CD4-positive, alpha-beta T cell (primary cell): Measurements from ENCODE around the gene OR9A2. TPM values are rescaled to one million over a fixed set of nuclear protein-coding genes. Genes with fewer than 3 reads are reported as not detected.

Experiments used
- ATAC-seq: fragments of 200-7000 bp; cut with Tn5 transposase; one replicate; pipeline ENCODE4 v1.10.0; 2022; ENCODE audit warnings: mild to moderate bottlenecking; ENCODE audit not compliant: poor library complexity
- CTCF ChIA-PET: fragments of 350-600 bp; sonication (Branson Sonifier 250); formaldehyde crosslinking; loops from one replicate; lab custom pipeline; 2021; ENCODE audit warnings: antibody characterized with exemption, inconsistent platforms; lab: Charles Lee
- POLR2A ChIA-PET: fragments of 350-600 bp; sonication (Branson Sonifier 250); formaldehyde crosslinking; loops from one replicate; lab custom pipeline; 2021; ENCODE audit warnings: antibody characterized with exemption, inconsistent platforms; lab: Charles Lee
- DNase-seq, 14 experiments: peaks; one replicate each; pipeline ENCODE4 v3.0.0-alpha.2; 2013 to 2020; ENCODE audit warnings: mixed read lengths in 2 of 14
- H3K27ac ChIP-seq, 2 donors: one replicate each; pipeline versions ENCODE4 v1.5.1 to v1.7.0; 2013; ENCODE audit warnings: low read length in 2 of 2, low read depth in 1 of 2, mild to moderate bottlenecking in 1 of 2
- H3K27me3 ChIP-seq, 2 experiments: 1 replicate in 1 of 2; 2 replicates in 1 of 2; pipeline versions ENCODE4 v1.6.1 to v1.7.0; 2013; ENCODE audit warnings: low read length in 2 of 2, control low read depth in 1 of 2, mild to moderate bottlenecking in 1 of 2, moderate library complexity in 1 of 2; ENCODE audit not compliant: insufficient read depth in 2 of 2, control insufficient read depth in 1 of 2
- H3K36me3 ChIP-seq: one replicate; pipeline ENCODE4 v1.6.1; 2013; ENCODE audit warnings: low read length, control low read depth; ENCODE audit not compliant: insufficient read depth
- H3K4me1 ChIP-seq: one replicate; pipeline ENCODE4 v1.6.1; 2013; ENCODE audit warnings: low read length, control low read depth; ENCODE audit not compliant: insufficient read depth
- H3K4me3 ChIP-seq: one replicate; pipeline ENCODE4 v1.5.1; 2013; ENCODE audit warnings: mild to moderate bottlenecking, low read length, moderate library complexity
- H3K9me3 ChIP-seq, 2 experiments: 1 replicate in 1 of 2; 2 replicates in 1 of 2; pipeline versions ENCODE4 v1.6.1 to v1.7.0; 2013; ENCODE audit warnings: low read length in 2 of 2, mild to moderate bottlenecking in 2 of 2, control low read depth in 1 of 2, moderate library complexity in 1 of 2; ENCODE audit not compliant: control insufficient read depth in 1 of 2, insufficient read depth in 1 of 2
- H3K27ac Mint-ChIP-seq: one replicate; pipeline ENCODE4 v1.8.0; 2020; ENCODE audit warnings: mixed read lengths
- H3K27me3 Mint-ChIP-seq: one replicate; pipeline ENCODE4 v1.8.0; 2021; ENCODE audit warnings: mixed read lengths
- H3K36me3 Mint-ChIP-seq: one replicate; pipeline ENCODE4 v1.8.0; 2021; ENCODE audit warnings: low read depth, mixed read lengths
- H3K4me1 Mint-ChIP-seq: one replicate; pipeline ENCODE4 v1.8.0; 2021; ENCODE audit warnings: low read depth, mixed read lengths
- H3K4me3 Mint-ChIP-seq: one replicate; pipeline ENCODE4 v1.8.0; 2020; ENCODE audit warnings: mild to moderate bottlenecking, mixed read lengths
- H3K9me3 Mint-ChIP-seq: one replicate; pipeline ENCODE4 v1.8.0; 2020; ENCODE audit warnings: mixed read lengths
- intact Hi-C, 2 experiments: fragments of 100-400 bp; cut with DNase I in 1 of 2; cut with micrococcal nuclease in 1 of 2; formaldehyde crosslinking; loops; one replicate each; pipeline versions ENCODE4 v1.15.1 to v1.9.0; 2023 to 2025; cut with DNase I, micrococcal nuclease
- total RNA-seq, 174 experiments: library from RNA in 2 of 174; stranded (reverse) in 2 of 174; gene quantifications; one replicate each; pipeline ENCODE4 v1.2.3 and lab custom pipeline; 2021 to 2026
- TF ChIP-seq, protein P1 (sequence below): fragments of 200-600 bp; IDR thresholded peaks from one replicate; pipeline ENCODE4 v1.8.0; 2022; ENCODE audit warnings: antibody characterized with exemption, mild to moderate bottlenecking

Gene OR9A2
- total RNA-seq, 2 experiments from 2014 or later: not detected

DNA sequence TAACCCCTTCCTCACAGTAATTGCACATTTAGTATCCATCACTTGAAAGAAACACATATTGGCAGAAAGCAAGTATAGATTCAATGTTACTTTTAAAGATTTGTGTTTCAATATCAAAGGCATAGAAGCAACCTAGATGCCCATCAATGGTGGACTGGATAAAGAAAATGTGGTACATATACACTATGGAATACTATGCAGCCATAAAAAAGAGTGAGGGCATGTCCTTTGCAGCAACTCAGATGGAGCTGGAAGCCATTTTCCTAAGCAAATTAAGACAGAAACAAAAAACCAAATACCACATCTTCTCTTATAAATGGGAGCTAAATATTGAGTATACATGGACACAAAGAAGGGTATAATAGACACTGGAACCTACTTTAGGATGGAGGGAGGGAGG is 28.8 kb upstream of the OR9A2 start:
- no peak overlapping the region for H3K4me3 ChIP-seq
- DNase-seq (no peak), ATAC-seq (no peak)
- Mint-ChIP-seq H3K27ac (no peak overlapping the region), H3K36me3 (no peaks in the 10 kb centered on the region), H3K4me3 (no peak overlapping the region), H3K4me1 (no peaks in the 10 kb centered on the region), H3K27me3 (peaks cover 23% of the 10 kb centered on the region), H3K9me3 (no peaks in the 10 kb centered on the region)
- TF ChIP-seq, protein P1, sequence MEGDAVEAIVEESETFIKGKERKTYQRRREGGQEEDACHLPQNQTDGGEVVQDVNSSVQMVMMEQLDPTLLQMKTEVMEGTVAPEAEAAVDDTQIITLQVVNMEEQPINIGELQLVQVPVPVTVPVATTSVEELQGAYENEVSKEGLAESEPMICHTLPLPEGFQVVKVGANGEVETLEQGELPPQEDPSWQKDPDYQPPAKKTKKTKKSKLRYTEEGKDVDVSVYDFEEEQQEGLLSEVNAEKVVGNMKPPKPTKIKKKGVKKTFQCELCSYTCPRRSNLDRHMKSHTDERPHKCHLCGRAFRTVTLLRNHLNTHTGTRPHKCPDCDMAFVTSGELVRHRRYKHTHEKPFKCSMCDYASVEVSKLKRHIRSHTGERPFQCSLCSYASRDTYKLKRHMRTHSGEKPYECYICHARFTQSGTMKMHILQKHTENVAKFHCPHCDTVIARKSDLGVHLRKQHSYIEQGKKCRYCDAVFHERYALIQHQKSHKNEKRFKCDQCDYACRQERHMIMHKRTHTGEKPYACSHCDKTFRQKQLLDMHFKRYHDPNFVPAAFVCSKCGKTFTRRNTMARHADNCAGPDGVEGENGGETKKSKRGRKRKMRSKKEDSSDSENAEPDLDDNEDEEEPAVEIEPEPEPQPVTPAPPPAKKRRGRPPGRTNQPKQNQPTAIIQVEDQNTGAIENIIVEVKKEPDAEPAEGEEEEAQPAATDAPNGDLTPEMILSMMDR: no peak
- ChIA-PET CTCF (no interaction called here), POLR2A (no interaction called here)
- H3K36me3 ChIP-seq: no peaks in the 10 kb centered on the region
- intact Hi-C loops: no loop called here
- no peaks in the 10 kb centered on the region for H3K27me3 ChIP-seq
- no peaks in the 10 kb centered on the region for H3K4me1 ChIP-seq
- peaks cover 0 to 5% of the 10 kb centered on the region in 2 experiments for H3K9me3 ChIP-seq
- no peak overlapping the region for H3K27ac ChIP-seq

DNA sequence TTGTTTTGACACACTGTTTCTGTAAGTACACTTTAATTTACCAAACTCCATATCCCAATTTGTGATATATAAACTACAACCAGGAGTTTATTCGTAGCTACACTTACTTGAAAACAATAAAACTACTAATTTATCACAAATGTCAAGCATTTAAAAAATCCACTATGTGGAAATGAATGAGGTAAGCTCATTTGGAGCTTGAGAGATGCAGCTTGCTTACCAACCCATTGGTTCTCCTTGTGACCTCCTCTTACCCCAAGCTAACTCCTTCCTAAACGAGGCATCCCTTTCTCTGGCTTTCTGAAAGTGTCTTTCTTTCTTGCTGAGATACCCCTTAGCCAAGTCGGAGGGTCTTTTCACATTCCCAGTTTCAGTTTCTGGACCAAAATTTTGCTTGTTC is 27.7 kb upstream of the OR9A2 start:
- no peaks in the 10 kb centered on the region for H3K36me3 ChIP-seq
- CTCF ChIA-PET: no interaction called here

DNA sequence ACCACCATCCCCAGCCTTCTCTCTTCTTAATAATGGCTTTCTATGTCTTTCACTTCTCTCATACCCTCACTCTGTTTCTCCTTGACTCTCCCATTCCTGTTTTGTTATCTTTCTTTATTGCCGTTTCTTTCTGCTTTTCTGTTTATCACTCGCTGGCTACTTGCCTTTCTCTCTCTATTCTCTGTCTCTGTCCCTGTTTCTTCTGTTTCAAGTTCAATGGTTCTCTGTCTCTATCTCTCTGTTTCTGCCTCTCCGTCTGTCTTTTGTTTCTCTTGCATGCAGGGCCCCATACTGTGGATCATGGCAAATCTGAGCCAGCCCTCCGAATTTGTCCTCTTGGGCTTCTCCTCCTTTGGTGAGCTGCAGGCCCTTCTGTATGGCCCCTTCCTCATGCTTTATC is 25.1 kb upstream of the OR9A2 start, which contains the start of gene OR6V1:
TSS of gene OR6V1 (plus strand) at position 301 of the 400 bp plus-strand sequence. CDS start at position 301, 0 bp downstream.
- CTCF ChIA-PET: no interaction called here
- POLR2A ChIA-PET: no interaction called here
- ATAC-seq (no peak), DNase-seq (no peak)
- TF ChIP-seq, protein P1: no peak
- Histone ChIP-seq H3K27ac (no peak within 1 kb of the TSS), H3K4me3 (no peak within 1 kb of the TSS), H3K27me3 (no peaks in the 10 kb centered on the region), H3K9me3 (peaks cover 0 to 5% of the 10 kb centered on the region in 2 experiments), H3K4me1 (no peaks in the 10 kb centered on the region), H3K36me3 (no peaks in the 10 kb centered on the region)
- no peaks in the 10 kb centered on the region for H3K9me3 Mint-ChIP-seq
- H3K27me3 Mint-ChIP-seq: peaks cover 4% of the 10 kb centered on the region
- no peak within 1 kb of the TSS for H3K27ac Mint-ChIP-seq
- H3K4me1 Mint-ChIP-seq: no peaks in the 10 kb centered on the region
- no peaks in the 10 kb centered on the region for H3K36me3 Mint-ChIP-seq
- intact Hi-C loops: no loop called here
- H3K4me3 Mint-ChIP-seq: no peak within 1 kb of the TSS

More for the DNA sequence above, 27.7 kb upstream of the OR9A2 start:
- no peak for ATAC-seq
- Mint-ChIP-seq H3K4me1 (no peaks in the 10 kb centered on the region), H3K4me3 (no peak overlapping the region), H3K27ac (no peak overlapping the region), H3K9me3 (no peaks in the 10 kb centered on the region), H3K36me3 (no peaks in the 10 kb centered on the region), H3K27me3 (peaks cover 23% of the 10 kb centered on the region)
- no peaks in the 10 kb centered on the region for H3K27me3 ChIP-seq
- H3K27ac ChIP-seq: no peak overlapping the region
- intact Hi-C loops: no loop called here
- no peak for DNase-seq
- peaks cover 0 to 5% of the 10 kb centered on the region in 2 experiments for H3K9me3 ChIP-seq
- TF ChIP-seq, protein P1: no peak
- H3K4me1 ChIP-seq: no peaks in the 10 kb centered on the region
- H3K4me3 ChIP-seq: no peak overlapping the region
- POLR2A ChIA-PET: no interaction called here
